SU-DHL-6 (cell line): Measurements from ENCODE around the gene TIAM2.

ENCODE experiments used
- H2AFZ ChIP-seq: fragments of 200-600 bp; sonication (generic); 2 replicates; pipeline ENCODE4 v1.6.1; 2014; ENCODE audit warnings: low read depth, mild to moderate bottlenecking, moderate library complexity, mixed read lengths, antibody characterized with exemption, low read length; ENCODE audit not compliant: severe bottlenecking
- H3F3A ChIP-seq: fragments of 200-600 bp; shearing (Covaris generic); 2 replicates; pipeline ENCODE4 v1.6.0; 2016; ENCODE audit warnings: antibody characterized with exemption, mild to moderate bottlenecking; ENCODE audit not compliant: insufficient read depth
- H3K27ac ChIP-seq: fragments of 200-600 bp; sonication (generic); 2 replicates; pipeline ENCODE4 v1.5.1; 2016; ENCODE audit warnings: low read depth, mild to moderate bottlenecking, low read length, moderate library complexity, mixed read lengths
- H3K27me3 ChIP-seq: fragments of 200-600 bp; sonication (generic), shearing (Covaris generic); 2 replicates; pipeline ENCODE4 v1.6.0; 2014; ENCODE audit warnings: mild to moderate bottlenecking, low read length
- H3K36me3 ChIP-seq: fragments of 200-600 bp; sonication (generic); 2 replicates; pipeline ENCODE4 v1.6.1; 2014; ENCODE audit warnings: mild to moderate bottlenecking, low read length, mixed read lengths
- H3K4me2 ChIP-seq: fragments of 300-600, 200-600 bp; shearing (Covaris generic), sonication (generic); 2 replicates; pipeline ENCODE4 v1.6.0; 2014; ENCODE audit warnings: low read length, low read depth, mild to moderate bottlenecking; ENCODE audit not compliant: poor library complexity, severe bottlenecking
- H3K4me3 ChIP-seq: fragments of 200-600 bp; sonication (generic); 2 replicates; pipeline ENCODE4 v1.5.1; 2014; ENCODE audit warnings: antibody characterized with exemption, low read length, mild to moderate bottlenecking, mixed read lengths; ENCODE audit not compliant: insufficient read depth, poor library complexity, severe bottlenecking
- H3K79me2 ChIP-seq: fragments of 200-600 bp; sonication (generic); 2 replicates; pipeline ENCODE4 v1.6.1; 2014; ENCODE audit warnings: mild to moderate bottlenecking, low read length, moderate library complexity; ENCODE audit not compliant: insufficient read depth
- H3K9ac ChIP-seq: fragments of 200-600 bp; sonication (generic); 2 replicates; pipeline ENCODE4 v1.7.0; 2014; ENCODE audit warnings: mild to moderate bottlenecking, low read length
- H3K9me2 ChIP-seq: fragments of 200-600 bp; sonication (generic); replicated peaks from 2 replicates; pipeline ENCODE4 v1.6.1; 2014; ENCODE audit warnings: low read length; ENCODE audit not compliant: insufficient read depth
- H3K9me3 ChIP-seq: fragments of 200-600 bp; sonication (generic); 2 replicates; pipeline ENCODE4 v1.6.1; 2014; ENCODE audit warnings: low read length, mixed read lengths; ENCODE audit not compliant: insufficient read depth
- H4K20me1 ChIP-seq: fragments of 200-600 bp; sonication (generic); 2 replicates; pipeline ENCODE4 v1.6.1; 2014; ENCODE audit warnings: low read depth, mild to moderate bottlenecking, antibody characterized with exemption, low read length, moderate library complexity, mixed read lengths
- EZH2phosphoT487 ChIP-seq: fragments of 200-600 bp; sonication (generic), shearing (Covaris generic); conservative IDR thresholded peaks from 2 replicates; pipeline ENCODE4 v1.6.1; 2018; ENCODE audit warnings: mild to moderate bottlenecking, antibody characterized with exemption, low read length, moderate library complexity, mixed read lengths
- TF ChIP-seq, protein P1 (sequence below): fragments of 200-600 bp; sonication (generic); IDR thresholded peaks from one replicate; pipeline ENCODE4 v1.5.1; 2017; ENCODE audit warnings: antibody characterized with exemption, mild to moderate bottlenecking, low read length, moderate library complexity; ENCODE audit not compliant: insufficient read depth, poor library complexity, severe bottlenecking

The TIAM2 gene

DNA sequence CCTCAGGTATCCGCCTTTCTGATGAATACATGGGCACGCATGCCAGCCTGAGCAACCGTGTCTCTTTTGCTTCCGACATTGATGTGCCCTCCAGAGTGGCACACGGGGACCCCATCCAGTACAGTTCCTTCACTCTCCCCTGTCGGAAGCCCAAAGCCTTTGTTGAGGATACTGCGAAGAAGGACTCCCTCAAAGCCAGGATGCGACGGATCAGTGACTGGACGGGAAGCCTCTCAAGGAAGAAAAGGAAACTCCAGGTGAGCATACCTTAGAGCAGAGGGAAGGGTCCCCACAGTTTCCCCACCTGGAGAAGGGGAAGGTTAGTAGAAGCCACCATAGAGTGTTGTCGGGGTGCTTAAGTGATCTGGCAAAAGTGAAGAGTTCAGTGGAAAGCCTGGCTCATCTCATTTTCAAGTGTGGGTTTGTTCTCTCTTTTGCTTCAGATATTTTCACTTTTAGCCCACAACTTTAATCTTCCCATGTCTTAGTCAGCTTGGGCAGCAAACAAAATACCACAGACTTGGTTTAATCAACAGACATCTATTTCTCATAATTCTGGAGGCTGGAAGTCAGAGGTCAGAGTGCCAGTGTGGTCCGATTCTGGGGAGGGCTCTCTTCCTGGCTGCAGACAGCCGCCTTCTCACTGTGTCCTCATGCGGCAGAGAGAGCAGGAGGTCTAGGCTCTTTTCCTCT, 135.2 kb downstream of the TIAM2 start:
- no peak overlapping the region for H3K9ac ChIP-seq
- H3K27me3 ChIP-seq = no peaks in the 10 kb centered on the region
- H3F3A ChIP-seq = no peaks in the 10 kb centered on the region
- TF ChIP-seq, protein P1, sequence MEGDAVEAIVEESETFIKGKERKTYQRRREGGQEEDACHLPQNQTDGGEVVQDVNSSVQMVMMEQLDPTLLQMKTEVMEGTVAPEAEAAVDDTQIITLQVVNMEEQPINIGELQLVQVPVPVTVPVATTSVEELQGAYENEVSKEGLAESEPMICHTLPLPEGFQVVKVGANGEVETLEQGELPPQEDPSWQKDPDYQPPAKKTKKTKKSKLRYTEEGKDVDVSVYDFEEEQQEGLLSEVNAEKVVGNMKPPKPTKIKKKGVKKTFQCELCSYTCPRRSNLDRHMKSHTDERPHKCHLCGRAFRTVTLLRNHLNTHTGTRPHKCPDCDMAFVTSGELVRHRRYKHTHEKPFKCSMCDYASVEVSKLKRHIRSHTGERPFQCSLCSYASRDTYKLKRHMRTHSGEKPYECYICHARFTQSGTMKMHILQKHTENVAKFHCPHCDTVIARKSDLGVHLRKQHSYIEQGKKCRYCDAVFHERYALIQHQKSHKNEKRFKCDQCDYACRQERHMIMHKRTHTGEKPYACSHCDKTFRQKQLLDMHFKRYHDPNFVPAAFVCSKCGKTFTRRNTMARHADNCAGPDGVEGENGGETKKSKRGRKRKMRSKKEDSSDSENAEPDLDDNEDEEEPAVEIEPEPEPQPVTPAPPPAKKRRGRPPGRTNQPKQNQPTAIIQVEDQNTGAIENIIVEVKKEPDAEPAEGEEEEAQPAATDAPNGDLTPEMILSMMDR = no peak
- no peak for TF ChIP-seq EZH2phosphoT487
- H2AFZ ChIP-seq = no peak overlapping the region
- H3K27ac ChIP-seq = no peak overlapping the region
- H3K4me2 ChIP-seq = no peak overlapping the region
- H3K4me3 ChIP-seq = no peak overlapping the region
- no peaks in the 10 kb centered on the region for H4K20me1 ChIP-seq
- no peaks in the 10 kb centered on the region for H3K9me3 ChIP-seq
- H3K9me2 ChIP-seq = no peaks in the 10 kb centered on the region
- H3K79me2 ChIP-seq = no peaks in the 10 kb centered on the region
- H3K36me3 ChIP-seq = no peaks in the 10 kb centered on the region

DNA sequence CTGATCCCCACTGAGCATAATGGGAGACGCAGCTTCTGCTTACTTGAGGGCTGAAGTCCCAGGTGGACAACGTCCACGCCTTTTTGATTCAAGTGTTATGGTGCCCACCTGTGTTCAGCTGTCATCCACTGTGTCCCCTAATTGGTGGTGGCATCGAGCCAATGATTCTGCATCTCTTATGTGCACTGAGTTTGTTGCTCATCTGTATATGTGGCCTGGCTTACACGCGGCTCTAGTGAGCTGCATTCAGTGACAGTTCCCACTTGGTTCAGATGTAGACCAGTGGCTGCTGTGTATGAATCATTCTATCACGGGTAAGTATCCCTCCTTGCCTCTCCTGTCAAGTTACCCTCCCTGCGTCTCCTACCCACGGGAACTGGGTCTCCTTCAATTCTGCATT, 137.5 kb downstream of the TIAM2 start:
- Histone ChIP-seq H3F3A (no peaks in the 10 kb centered on the region), H2AFZ (no peak overlapping the region), H3K9ac (no peak overlapping the region), H3K27ac (no peak overlapping the region), H3K79me2 (no peaks in the 10 kb centered on the region), H4K20me1 (no peaks in the 10 kb centered on the region), H3K9me3 (no peaks in the 10 kb centered on the region), H3K27me3 (no peaks in the 10 kb centered on the region), H3K36me3 (no peaks in the 10 kb centered on the region), H3K4me3 (no peak overlapping the region), H3K4me2 (no peak overlapping the region), H3K9me2 (no peaks in the 10 kb centered on the region)
- TF ChIP-seq, protein P1 = no peak
- no peak for TF ChIP-seq EZH2phosphoT487

DNA sequence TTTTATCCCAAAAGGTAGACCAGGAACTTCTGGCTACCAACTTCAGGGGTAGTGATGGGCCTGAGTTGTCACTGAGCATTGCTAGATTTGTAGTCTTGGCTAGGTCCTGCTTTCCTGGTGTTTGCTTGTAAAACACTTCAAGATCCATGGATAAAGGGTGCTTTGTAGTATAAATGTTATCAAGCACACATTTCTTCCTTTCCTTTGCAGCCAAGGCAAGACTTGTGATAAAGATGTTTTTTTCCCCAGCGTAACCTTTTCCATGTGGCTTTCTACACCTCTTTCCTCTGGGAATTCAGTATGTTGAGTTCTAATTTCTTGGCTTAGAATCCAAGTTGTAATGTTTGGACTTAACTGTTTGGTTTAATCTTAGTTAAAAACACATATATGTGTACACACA, 145.9 kb downstream of the TIAM2 start:
- no peak overlapping the region for H2AFZ ChIP-seq
- TF ChIP-seq EZH2phosphoT487 = no peak
- TF ChIP-seq, protein P1 = no peak
- H3K27ac ChIP-seq = no peak overlapping the region
- H3K79me2 ChIP-seq = no peaks in the 10 kb centered on the region
- no peak overlapping the region for H3K4me3 ChIP-seq
- H3K9ac ChIP-seq = no peak overlapping the region
- no peaks in the 10 kb centered on the region for H4K20me1 ChIP-seq
- H3F3A ChIP-seq = no peaks in the 10 kb centered on the region
- H3K9me3 ChIP-seq = no peaks in the 10 kb centered on the region
- no peaks in the 10 kb centered on the region for H3K27me3 ChIP-seq
- H3K9me2 ChIP-seq = no peaks in the 10 kb centered on the region
- no peaks in the 10 kb centered on the region for H3K36me3 ChIP-seq
- H3K4me2 ChIP-seq = no peak overlapping the region
